GM18505 (cell line): ENCODE measurements around the gene ZBTB47.

Source experiments
- ATAC-seq: cut with Tn5 transposase; IDR thresholded peaks from one replicate; pipeline ENCODE4 v1.9.1; 2021; ENCODE audit not compliant: unreplicated experiment
- POLR2A ChIP-seq: IDR thresholded peaks from 4 replicates; pipeline ENCODE4 v1.6.1; 2011; ENCODE audit warnings: borderline replicate concordance; ENCODE audit not compliant: insufficient read depth, insufficient read length; ENCODE audit errors: extremely low read depth

The ZBTB47 gene

DNA sequence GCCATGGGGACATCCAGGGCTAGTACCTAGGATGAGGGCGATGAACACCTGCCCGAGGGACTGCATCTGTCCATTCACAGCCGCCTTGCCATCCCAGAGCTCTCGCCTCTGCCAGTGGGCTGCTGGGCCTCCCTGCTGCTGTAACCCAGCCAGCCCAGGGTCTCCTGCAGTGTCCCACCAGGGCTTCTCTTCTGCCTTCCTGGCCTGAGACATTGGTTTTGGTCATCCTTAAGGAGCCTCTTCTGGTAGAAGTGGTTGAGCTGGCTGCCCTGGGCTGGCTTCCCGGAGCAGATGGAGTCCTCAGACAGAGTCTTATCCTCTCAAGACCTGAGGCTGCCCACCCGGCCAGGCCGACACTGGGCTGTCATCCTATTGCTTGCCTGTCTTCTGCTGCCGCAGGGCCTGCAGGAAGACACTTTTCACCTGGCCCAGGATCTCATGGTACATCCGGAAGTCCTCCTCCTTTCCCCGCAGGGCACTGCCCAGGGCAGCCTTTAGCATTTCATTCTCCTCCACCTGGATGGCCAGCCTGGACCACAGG is 55.2 kb downstream of the ZBTB47 start:
- ATAC-seq, result no peak
- no peak for TF ChIP-seq POLR2A

DNA sequence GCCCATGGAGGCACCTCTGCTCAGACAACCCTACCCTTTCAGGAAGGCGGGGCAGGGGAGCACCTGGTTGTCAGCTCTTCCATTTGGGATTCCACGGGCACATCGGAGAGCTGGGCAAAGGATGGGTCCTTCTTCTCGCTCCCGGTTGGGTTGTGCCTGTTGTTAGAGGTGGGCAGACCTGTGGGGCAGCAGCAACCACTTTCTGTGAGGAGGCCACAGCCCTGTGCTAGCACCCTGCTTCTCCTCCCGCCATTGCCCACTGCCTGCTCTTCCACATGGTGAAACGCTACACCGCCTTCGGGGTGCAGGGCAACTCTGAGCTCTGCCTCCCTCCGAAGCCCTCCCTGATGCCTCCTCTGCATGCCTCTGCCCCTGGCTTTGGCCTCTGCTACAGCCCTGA is 56.1 kb downstream of the ZBTB47 start:
- ATAC-seq, result no peak
- TF ChIP-seq POLR2A, result no peak

GRCh38 chr3:42710323-42711021 is 57.0 kb downstream of the ZBTB47 start:
- ATAC-seq, result no peak
- no peak for TF ChIP-seq POLR2A

GRCh38 chr3:42711491-42712343 is 58.2 kb downstream of the ZBTB47 start:
- no peak for TF ChIP-seq POLR2A
- no peak for ATAC-seq

DNA sequence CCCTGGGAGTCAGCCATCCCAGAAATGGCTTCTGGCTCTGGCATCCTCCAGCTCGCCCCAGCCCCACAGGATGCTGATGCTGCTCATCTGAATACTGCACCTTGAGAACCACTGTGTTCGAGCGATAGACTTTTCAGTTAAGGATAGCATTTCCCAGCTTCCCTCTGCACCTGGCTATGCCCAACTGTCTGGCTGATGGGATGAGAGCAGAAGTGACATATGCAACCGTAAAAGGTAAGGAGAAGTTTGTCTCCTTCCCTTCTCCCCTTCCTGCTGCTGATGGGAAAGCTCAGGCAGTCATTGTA is 58.8 kb downstream of the ZBTB47 start:
- no peak for ATAC-seq
- TF ChIP-seq POLR2A, result no peak

DNA sequence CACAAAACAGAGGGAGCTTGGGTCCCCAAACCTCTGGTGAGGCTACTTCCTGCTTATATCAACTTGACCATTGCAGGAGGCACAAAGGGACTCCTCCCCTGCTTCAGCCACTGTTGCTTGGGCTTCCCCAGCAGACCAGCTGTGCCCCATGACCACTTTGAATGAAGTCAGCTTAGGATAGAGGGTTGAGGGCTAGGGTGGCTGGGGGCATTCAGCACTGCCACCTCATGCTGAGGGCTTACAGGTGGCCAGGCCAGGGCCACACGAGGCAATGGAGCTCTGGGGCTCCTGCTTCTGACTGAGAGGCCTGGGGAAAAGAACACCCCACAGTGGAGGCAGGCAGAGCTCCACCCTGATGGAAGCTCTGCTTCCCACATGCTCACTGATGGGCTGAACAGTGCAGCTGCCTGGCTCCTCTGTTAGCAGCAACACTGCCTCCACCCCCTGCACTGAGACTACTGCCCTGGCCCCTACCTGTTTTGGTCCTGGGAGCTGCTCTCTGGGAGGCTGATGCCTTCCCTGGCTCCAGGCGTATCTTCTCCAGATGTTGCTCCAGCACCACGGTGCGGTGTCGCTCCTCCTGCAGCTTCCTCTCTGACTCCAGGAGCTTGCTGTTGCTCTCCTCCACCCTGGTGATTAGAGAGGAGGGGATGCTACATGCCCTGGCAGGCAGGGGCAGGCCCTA is 59.3 kb downstream of the ZBTB47 start:
- no peak for TF ChIP-seq POLR2A
- no peak for ATAC-seq

DNA sequence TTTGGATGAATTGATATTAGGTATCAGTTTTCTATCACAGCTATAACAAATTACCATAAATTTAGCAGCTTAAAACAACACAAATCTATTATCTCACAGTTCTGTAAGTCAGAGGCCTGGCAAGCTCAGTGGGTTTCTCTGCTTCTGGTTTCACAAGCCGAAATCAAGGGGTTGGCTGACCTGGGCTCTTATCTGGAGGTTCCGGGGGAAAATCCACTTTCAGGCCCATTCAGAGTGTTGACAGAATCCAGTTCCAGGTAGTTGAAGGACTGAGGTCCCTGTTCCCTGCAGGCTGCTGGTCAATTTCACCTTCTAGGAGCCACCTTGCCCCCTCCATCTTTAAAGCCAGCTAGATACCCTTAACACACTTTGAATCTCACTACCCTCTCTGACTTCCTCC is 60.2 kb downstream of the ZBTB47 start:
- no peak for TF ChIP-seq POLR2A
- no peak for ATAC-seq

DNA sequence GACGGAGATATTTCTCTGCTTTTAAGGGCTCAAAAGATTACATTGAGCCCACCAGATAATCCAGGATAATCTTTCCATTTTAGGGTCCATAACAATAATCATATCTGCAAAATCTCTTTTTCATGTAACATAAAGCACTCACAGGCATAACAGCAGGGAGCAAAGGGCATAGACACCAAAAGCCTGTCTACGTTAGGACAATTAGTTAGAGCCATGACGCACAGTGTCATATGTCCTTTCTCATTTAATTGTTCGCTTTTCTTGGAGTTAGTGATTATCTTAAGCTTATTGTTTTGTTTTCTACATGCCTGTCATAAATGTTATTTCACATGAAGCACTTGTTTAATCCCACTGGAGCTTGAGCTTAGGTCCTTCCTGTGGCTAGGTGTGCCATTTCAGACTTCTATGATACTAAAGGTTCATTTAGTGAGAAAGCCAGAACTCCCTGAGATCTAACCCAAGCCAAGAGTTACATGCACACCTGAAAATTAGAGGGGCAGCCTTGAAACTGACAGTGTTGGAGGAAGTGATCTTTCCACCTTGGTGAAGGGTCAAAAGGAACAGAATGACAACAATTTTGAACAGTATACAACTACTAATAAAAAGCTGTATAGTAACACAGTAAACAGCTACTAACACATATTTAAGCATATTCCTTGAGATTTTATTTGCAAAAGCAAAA is 60.8 kb downstream of the ZBTB47 start:
- no peak for ATAC-seq
- no peak for TF ChIP-seq POLR2A
